ENCODE results near the gene XXYLT1.

Gene XXYLT1

GRCh38 chr3:195154111-195154791 is 116.7 kb downstream of the XXYLT1 start:
- Histone ChIP-seq H2AFZ (ENCODE audit: low read length, unreplicated experiment) (no peak overlapping the region), H3K27ac (ENCODE audit: low read depth, low read length) (peak overlapping the region; percentile 63), H3K27me3 (ENCODE audit: insufficient read depth, low read length) (no peaks in the 10 kb centered on the region), H3K4me1 (ENCODE audit: control insufficient read depth, insufficient read depth, low read length, unreplicated experiment) (peaks cover 25% of the 10 kb centered on the region), H3K4me3 (ENCODE audit: low read depth, low read length) (peak overlapping the region; percentile 30; the same call in 1 of the 2 replicates), H3K36me3 (ENCODE audit: insufficient read depth, low read length) (no peaks in the 10 kb centered on the region), H3K79me2 (ENCODE audit: control insufficient read depth, insufficient read depth, low read length, unreplicated experiment) (no peaks in the 10 kb centered on the region)

DNA sequence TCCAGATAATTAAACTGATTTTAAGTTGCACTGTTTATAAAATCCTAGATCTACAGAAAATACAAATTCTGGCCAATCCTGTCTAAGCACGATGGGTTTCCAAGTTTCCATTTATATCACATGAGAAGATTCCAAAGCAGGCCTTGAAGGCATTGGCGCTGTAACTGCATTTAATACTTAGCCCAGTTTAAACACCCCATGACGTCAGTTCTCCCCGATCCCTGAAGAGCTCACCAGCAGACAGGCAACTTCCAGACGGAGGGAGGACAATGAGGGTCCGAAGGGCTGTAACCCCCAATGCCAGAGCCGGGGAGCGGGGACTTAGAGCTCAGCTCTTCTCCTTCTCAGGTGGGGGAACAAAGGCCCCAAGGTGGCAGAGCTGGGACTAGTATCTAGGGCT is 117.3 kb downstream of the XXYLT1 start:
- Histone ChIP-seq H3K4me3 (ENCODE audit: low read depth, low read length) (no peak overlapping the region), H2AFZ (ENCODE audit: low read length, unreplicated experiment) (no peak overlapping the region), H3K27ac (ENCODE audit: low read depth, low read length) (no peak overlapping the region), H3K79me2 (ENCODE audit: control insufficient read depth, insufficient read depth, low read length, unreplicated experiment) (no peaks in the 10 kb centered on the region), H3K4me1 (ENCODE audit: control insufficient read depth, insufficient read depth, low read length, unreplicated experiment) (peaks cover 25% of the 10 kb centered on the region), H3K36me3 (ENCODE audit: insufficient read depth, low read length) (no peaks in the 10 kb centered on the region), H3K27me3 (ENCODE audit: insufficient read depth, low read length) (no peaks in the 10 kb centered on the region)

DNA sequence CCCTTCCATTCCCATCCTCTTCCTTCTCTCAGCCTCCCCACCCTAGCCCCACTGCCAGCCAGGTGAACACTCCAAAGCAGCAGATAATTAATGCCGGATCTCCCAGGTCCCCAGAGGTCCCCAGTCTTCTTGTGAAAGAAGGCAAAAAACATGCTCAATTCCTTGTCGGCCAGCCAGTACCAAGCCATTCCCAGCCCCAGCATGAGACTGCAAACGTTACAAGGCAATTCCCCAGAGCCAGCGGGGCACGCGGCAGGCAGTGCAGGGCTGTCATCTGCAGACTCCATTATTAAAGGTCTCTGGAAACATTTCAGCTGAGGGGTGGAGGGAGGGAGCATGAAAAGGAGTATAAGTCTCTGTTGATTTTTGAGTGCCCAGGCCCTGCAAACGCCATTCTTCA is 117.8 kb downstream of the XXYLT1 start:
- Histone ChIP-seq H3K36me3 (ENCODE audit: insufficient read depth, low read length) (no peaks in the 10 kb centered on the region), H3K4me3 (ENCODE audit: low read depth, low read length) (no peak overlapping the region), H3K27me3 (ENCODE audit: insufficient read depth, low read length) (no peaks in the 10 kb centered on the region), H3K27ac (ENCODE audit: low read depth, low read length) (no peak overlapping the region), H3K79me2 (ENCODE audit: control insufficient read depth, insufficient read depth, low read length, unreplicated experiment) (no peaks in the 10 kb centered on the region), H3K4me1 (ENCODE audit: control insufficient read depth, insufficient read depth, low read length, unreplicated experiment) (peaks cover 25% of the 10 kb centered on the region), H2AFZ (ENCODE audit: low read length, unreplicated experiment) (no peak overlapping the region)

- H3K4me3 ChIP-seq (ENCODE audit: low read depth, low read length) = no peak overlapping the region; the same call in 1 of the 2 replicates
- no peaks in the 10 kb centered on the region for H3K36me3 ChIP-seq (ENCODE audit: insufficient read depth, low read length)
- peaks cover 25% of the 10 kb centered on the region for H3K4me1 ChIP-seq (ENCODE audit: control insufficient read depth, insufficient read depth, low read length, unreplicated experiment)
- H3K27me3 ChIP-seq (ENCODE audit: insufficient read depth, low read length) = no peaks in the 10 kb centered on the region
- H3K79me2 ChIP-seq (ENCODE audit: control insufficient read depth, insufficient read depth, low read length, unreplicated experiment) = no peaks in the 10 kb centered on the region
- H3K27ac ChIP-seq (ENCODE audit: low read depth, low read length) = peak overlapping the region; percentile 36; the same call in 1 of the 2 replicates
- H2AFZ ChIP-seq (ENCODE audit: low read length, unreplicated experiment) = no peak overlapping the region
Measured at GRCh38 chr3:195151866-195152541, 119.0 kb downstream of the XXYLT1 start.

DNA sequence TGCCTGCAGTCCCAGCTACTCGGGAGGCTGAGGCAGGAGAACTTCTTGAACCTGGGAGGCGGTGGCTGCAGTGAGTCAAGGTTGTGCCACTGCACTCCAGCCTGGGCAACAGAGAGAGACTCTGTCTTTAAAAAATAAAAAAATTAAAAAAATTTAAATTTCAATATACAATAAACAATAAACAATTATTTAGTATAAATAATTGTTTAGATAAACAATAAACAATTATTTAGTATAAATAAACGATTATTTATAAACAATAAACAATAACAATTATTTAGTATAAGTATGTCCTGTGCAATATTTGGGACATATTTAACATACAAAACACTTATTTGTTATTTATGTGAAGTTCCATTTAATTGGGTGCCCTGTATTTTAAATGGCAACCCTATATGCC is 119.6 kb downstream of the XXYLT1 start:
- Histone ChIP-seq H2AFZ (ENCODE audit: low read length, unreplicated experiment) (no peak overlapping the region), H3K27me3 (ENCODE audit: insufficient read depth, low read length) (no peaks in the 10 kb centered on the region), H3K36me3 (ENCODE audit: insufficient read depth, low read length) (no peaks in the 10 kb centered on the region), H3K4me3 (ENCODE audit: low read depth, low read length) (no peak overlapping the region), H3K4me1 (ENCODE audit: control insufficient read depth, insufficient read depth, low read length, unreplicated experiment) (peaks cover 25% of the 10 kb centered on the region), H3K27ac (ENCODE audit: low read depth, low read length) (peak overlapping the region; percentile 36; the same call in 1 of the 2 replicates), H3K79me2 (ENCODE audit: control insufficient read depth, insufficient read depth, low read length, unreplicated experiment) (no peaks in the 10 kb centered on the region)

DNA sequence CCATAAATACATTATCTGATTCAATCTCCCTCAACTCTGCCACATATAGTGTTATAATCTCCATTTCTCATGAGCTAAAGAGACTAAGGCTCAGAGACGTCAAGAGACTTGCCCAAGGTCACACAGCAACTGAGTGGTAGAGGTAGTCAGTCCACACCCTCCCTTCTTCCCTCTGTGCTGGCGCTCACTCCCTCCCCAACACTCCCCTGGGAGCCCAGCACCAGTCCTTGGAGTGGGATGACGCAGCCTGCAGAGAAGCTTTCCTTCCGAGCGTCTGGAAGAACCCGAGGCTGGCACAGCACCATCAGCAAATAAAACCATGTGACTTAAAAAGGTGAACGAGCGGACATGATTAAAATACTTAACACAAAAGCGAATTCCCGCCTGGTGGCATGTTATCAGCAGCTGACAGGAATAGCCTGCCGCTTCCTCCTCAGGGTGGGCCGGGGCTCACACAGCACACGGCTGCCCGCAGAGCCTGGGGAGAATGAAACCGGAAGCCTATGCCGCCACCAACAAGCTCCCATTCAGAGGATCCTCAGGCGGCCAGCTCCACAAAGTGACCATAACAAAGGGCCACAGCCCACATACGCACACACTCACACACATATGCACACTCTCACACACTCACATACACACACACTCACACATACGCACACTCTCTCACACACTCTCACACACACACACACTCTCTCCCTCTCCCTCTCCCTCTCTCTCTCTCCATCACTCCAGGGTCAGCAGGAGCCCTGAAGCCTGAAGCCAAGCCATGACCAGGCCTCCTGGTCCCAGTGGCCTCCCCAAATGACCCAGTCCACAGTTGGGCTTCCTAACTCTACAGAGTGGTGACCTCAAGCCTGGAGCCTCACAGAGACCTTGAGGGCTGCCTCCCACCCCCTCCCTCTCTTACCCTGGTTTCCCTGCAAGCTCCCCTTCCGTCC is 120.5 kb downstream of the XXYLT1 start:
- Histone ChIP-seq H3K79me2 (ENCODE audit: control insufficient read depth, insufficient read depth, low read length, unreplicated experiment) (no peaks in the 10 kb centered on the region), H3K4me3 (ENCODE audit: low read depth, low read length) (no peak overlapping the region), H3K27me3 (ENCODE audit: insufficient read depth, low read length) (no peaks in the 10 kb centered on the region), H3K27ac (ENCODE audit: low read depth, low read length) (no peak overlapping the region), H3K36me3 (ENCODE audit: insufficient read depth, low read length) (no peaks in the 10 kb centered on the region), H2AFZ (ENCODE audit: low read length, unreplicated experiment) (no peak overlapping the region), H3K4me1 (ENCODE audit: control insufficient read depth, insufficient read depth, low read length, unreplicated experiment) (peaks cover 25% of the 10 kb centered on the region)

DNA sequence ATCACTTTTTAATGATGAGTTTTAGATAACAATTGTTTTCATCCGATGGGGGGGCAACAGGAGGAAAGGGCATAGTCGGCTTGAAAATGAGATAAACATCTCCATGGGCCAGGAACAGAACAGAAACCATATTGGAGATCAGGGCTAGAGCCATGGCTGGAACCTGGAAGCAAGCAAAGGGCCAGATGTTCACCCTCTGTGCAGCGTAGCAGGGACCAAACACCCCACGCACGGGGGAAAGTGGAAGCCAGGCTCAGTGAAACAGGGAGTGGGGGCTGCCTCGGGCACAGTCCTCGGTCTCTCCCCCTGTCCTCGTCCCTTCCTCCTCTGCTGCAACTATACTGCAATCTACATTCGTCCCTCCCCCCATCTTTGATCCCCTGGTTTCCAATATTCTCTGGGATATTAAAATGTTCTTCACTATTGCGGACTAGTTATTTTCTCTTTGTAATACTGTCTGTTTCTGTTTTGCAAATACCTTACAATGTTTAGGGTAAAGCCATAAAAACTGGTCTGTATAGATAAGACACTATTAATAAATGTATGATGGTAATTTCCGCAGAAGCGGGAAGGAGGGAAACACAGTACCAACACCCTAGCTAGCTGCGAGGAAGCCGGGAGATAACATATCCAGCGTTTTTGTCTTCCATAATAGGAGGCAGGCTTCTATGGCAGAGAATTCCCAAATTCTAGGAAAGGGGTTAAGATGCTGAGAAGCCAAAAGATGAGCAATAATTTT is 121.5 kb downstream of the XXYLT1 start:
- Histone ChIP-seq H3K4me3 (ENCODE audit: low read depth, low read length) (no peak overlapping the region), H3K4me1 (ENCODE audit: control insufficient read depth, insufficient read depth, low read length, unreplicated experiment) (peaks cover 16% of the 10 kb centered on the region), H3K27ac (ENCODE audit: low read depth, low read length) (no peak overlapping the region), H3K27me3 (ENCODE audit: insufficient read depth, low read length) (no peaks in the 10 kb centered on the region), H3K36me3 (ENCODE audit: insufficient read depth, low read length) (no peaks in the 10 kb centered on the region), H3K79me2 (ENCODE audit: control insufficient read depth, insufficient read depth, low read length, unreplicated experiment) (no peaks in the 10 kb centered on the region), H2AFZ (ENCODE audit: low read length, unreplicated experiment) (no peak overlapping the region)

DNA sequence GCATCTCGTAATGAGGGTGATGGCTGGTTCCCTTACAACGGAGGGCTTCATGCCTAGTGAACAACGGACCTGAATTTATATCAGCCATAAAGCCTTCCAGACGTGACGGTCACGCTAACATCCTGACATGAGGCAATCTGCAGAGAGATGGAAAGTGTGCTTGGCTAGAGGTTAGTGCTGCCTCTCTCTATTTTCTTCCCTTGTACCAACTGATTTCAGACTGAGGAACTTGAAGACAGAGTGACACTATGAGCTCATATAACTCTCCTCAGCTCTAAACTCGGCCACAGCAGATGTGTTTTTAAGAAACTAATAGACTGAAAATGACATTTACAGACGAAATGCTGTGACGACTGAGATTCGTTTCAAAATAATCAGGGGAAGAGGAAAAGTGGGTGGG is 122.4 kb downstream of the XXYLT1 start:
- Histone ChIP-seq H3K27me3 (ENCODE audit: insufficient read depth, low read length) (no peaks in the 10 kb centered on the region), H3K36me3 (ENCODE audit: insufficient read depth, low read length) (no peaks in the 10 kb centered on the region), H3K4me1 (ENCODE audit: control insufficient read depth, insufficient read depth, low read length, unreplicated experiment) (peaks cover 7% of the 10 kb centered on the region), H3K27ac (ENCODE audit: low read depth, low read length) (no peak overlapping the region), H3K4me3 (ENCODE audit: low read depth, low read length) (no peak overlapping the region), H3K79me2 (ENCODE audit: control insufficient read depth, insufficient read depth, low read length, unreplicated experiment) (no peaks in the 10 kb centered on the region), H2AFZ (ENCODE audit: low read length, unreplicated experiment) (no peak overlapping the region)

GRCh38 chr3:195147649-195148080 is 123.3 kb downstream of the XXYLT1 start:
- H3K36me3 ChIP-seq (ENCODE audit: insufficient read depth, low read length) = no peaks in the 10 kb centered on the region
- no peaks in the 10 kb centered on the region for H3K27me3 ChIP-seq (ENCODE audit: insufficient read depth, low read length)
- H3K4me1 ChIP-seq (ENCODE audit: control insufficient read depth, insufficient read depth, low read length, unreplicated experiment) = peaks cover 7% of the 10 kb centered on the region
- H3K4me3 ChIP-seq (ENCODE audit: low read depth, low read length) = no peak overlapping the region
- H3K27ac ChIP-seq (ENCODE audit: low read depth, low read length) = no peak overlapping the region
- H3K79me2 ChIP-seq (ENCODE audit: control insufficient read depth, insufficient read depth, low read length, unreplicated experiment) = no peaks in the 10 kb centered on the region
- H2AFZ ChIP-seq (ENCODE audit: low read length, unreplicated experiment) = no peak overlapping the region

DNA sequence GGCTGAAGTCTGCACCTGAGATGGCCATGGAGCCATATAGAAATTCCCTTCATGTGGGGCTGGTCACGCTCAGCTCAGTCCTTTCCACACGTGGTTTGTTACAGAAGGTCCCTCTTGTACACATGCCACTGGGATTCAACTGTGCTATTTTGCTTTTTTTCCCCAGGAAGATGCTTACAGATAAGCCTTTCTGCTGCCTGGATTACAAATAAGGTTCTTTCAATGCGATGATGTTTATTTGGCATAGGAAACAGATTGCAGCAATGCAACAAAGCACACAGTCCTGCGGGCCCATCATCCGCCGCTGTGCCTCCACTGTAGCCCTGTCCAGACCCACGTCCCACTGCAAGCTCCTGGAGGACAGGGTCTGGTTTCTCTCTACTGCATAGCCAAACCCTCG is 124.8 kb downstream of the XXYLT1 start:
- H3K4me3 ChIP-seq (ENCODE audit: low read depth, low read length) = no peak overlapping the region
- no peaks in the 10 kb centered on the region for H3K4me1 ChIP-seq (ENCODE audit: control insufficient read depth, insufficient read depth, low read length, unreplicated experiment)
- H3K27me3 ChIP-seq (ENCODE audit: insufficient read depth, low read length) = no peaks in the 10 kb centered on the region
- peaks cover 2% of the 10 kb centered on the region; the same call in 1 of the 2 replicates for H3K36me3 ChIP-seq (ENCODE audit: insufficient read depth, low read length)
- H3K27ac ChIP-seq (ENCODE audit: low read depth, low read length) = no peak overlapping the region
- H3K79me2 ChIP-seq (ENCODE audit: control insufficient read depth, insufficient read depth, low read length, unreplicated experiment) = no peaks in the 10 kb centered on the region
- no peak overlapping the region for H2AFZ ChIP-seq (ENCODE audit: low read length, unreplicated experiment)

All from ACC112 (cell line).